ENCODE measurements around the gene PRKG1.
A peak's percentile ranks its signal among the peaks of the same experiment; 100 is the strongest.
"Not testable (repeated sequence)": the region's sequence is repeated elsewhere in the genome, so short reads cannot be mapped to it uniquely, and the experiment has no call there.

The PRKG1 gene

DNA sequence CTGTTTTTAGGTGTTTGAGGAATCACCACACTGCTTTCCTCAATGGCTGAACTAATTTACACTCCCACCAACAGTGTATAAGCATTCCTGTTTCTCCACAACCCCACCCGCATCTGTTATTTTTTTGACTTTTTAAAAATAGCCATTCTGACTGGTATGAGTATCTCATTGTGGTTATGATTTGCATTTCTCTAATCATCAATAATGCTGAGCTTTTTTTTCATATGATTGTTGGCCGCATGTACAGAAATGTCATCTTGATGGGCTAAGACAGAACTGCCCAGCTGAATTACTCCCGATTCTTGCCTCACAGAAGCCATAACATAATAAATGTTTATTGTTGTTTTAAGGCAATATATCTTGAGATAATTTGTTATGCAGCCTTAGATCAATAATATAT is 1146.7 kb downstream of the PRKG1 start:
- H3K4me3 ChIP-seq, result no peak overlapping the region
- no peak for DNase-seq (ENCODE audit: low spot score in 2 of 2)
- in situ Hi-C loops (cut with MboI; ENCODE audit: low sequenced_read_pairs), result loop anchor here (25.0 kb wide), 1 partner anchor 834 kb away; no protein-coding TSS in a partner anchor
- H3K4me1 ChIP-seq, result no peaks in the 10 kb centered on the region
- H3K36me3 ChIP-seq (replicated peaks), result no peaks in the 10 kb centered on the region
- no peaks in the 10 kb centered on the region for H3K9me3 ChIP-seq
- H3K27me3 ChIP-seq (ENCODE audit: low read depth), result no peaks in the 10 kb centered on the region

GRCh38 chr10:52221923-52222322 is 1147.6 kb downstream of the PRKG1 start:
- no peaks in the 10 kb centered on the region for H3K27me3 ChIP-seq (ENCODE audit: low read depth)
- no peak for DNase-seq (ENCODE audit: low spot score in 2 of 2)
- H3K9me3 ChIP-seq, result no peaks in the 10 kb centered on the region
- H3K4me3 ChIP-seq, result no peak overlapping the region
- in situ Hi-C loops (cut with MboI; ENCODE audit: low sequenced_read_pairs), result loop anchor here (25.0 kb wide), 1 partner anchor 835 kb away; no protein-coding TSS in a partner anchor
- H3K36me3 ChIP-seq (replicated peaks), result no peaks in the 10 kb centered on the region
- no peaks in the 10 kb centered on the region for H3K4me1 ChIP-seq

DNA sequence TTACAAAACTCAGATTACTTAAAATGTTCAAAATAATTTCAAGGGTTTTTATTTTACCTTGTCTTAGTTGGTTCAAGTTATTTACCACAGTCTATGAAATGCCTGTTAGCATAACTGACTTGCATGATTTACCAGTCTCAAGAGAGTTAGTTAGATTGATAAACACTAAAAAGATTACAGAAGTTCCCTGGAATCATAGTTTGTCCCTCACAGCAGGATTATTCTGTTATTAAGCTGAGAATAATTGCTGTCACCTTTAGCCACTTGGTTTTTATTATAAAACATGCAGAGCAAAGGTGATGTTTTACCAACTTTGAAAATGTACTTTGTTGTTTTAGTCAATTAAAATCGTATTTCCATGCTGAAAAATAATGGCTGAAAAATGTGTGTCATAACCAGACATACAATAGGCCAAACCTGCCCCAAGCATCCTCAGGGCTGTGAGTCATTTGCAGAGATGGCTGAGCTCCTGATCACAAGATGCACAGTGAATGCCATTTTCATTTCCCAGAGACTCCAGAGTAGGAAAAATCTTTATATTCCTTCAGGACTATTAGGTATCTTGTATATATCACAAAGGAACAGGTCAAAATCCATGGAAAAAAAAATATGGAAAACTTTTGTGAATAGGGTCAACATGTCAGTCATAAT is 1152.0 kb downstream of the PRKG1 start:
- Histone ChIP-seq H3K4me1 (no peaks in the 10 kb centered on the region), H3K36me3 (replicated peaks) (no peaks in the 10 kb centered on the region), H3K27me3 (ENCODE audit: low read depth) (no peaks in the 10 kb centered on the region), H3K4me3 (no peak overlapping the region), H3K9me3 (no peaks in the 10 kb centered on the region)
- in situ Hi-C loops (cut with MboI; ENCODE audit: low sequenced_read_pairs), result no loop called here
- no peak for DNase-seq (ENCODE audit: low spot score in 2 of 2)

GRCh38 chr10:52228556-52228955 is 1154.3 kb downstream of the PRKG1 start:
- no peaks in the 10 kb centered on the region for H3K9me3 ChIP-seq
- no peaks in the 10 kb centered on the region for H3K4me1 ChIP-seq
- DNase-seq (ENCODE audit: low spot score in 2 of 2), result no peak
- H3K27me3 ChIP-seq (ENCODE audit: low read depth), result no peaks in the 10 kb centered on the region
- no peak overlapping the region for H3K4me3 ChIP-seq
- H3K36me3 ChIP-seq (replicated peaks), result no peaks in the 10 kb centered on the region
- in situ Hi-C loops (cut with MboI; ENCODE audit: low sequenced_read_pairs), result no loop called here

DNA sequence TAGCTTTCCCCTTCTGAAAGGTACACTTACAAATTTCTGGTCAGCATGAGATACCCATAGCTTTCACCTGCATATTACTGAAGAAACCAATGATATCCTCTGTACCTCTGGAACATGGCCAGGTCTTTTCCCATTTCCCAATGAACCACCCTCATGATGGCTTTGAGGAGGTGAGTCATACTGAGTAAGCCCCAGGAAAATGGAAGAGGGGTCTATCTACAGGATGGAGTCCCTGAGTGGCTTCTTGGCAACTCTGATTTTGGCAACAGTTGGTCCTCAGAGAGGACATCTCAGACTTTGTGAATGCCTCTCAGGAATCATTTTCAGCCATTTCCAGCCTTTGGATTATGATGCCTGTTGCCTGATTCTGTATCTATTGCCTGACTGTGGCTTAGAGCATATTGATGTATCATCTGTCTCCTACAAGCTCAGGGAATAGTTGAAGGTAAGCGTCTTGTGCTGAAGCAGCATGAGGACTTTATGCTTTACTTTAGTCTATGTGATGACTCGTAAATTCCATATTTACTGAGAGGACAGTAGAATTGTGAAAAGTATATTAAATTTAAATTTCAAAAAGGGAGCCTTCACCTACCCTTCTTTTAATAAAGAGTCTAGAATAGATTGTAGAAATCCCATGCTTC is 1155.1 kb downstream of the PRKG1 start:
- Histone ChIP-seq H3K36me3 (replicated peaks) (no peaks in the 10 kb centered on the region), H3K4me1 (no peaks in the 10 kb centered on the region), H3K27me3 (ENCODE audit: low read depth) (no peaks in the 10 kb centered on the region), H3K9me3 (no peaks in the 10 kb centered on the region), H3K4me3 (no peak overlapping the region)
- in situ Hi-C loops (cut with MboI; ENCODE audit: low sequenced_read_pairs), result no loop called here
- no peak for DNase-seq (ENCODE audit: low spot score in 2 of 2)

GRCh38 chr10:52232561-52233350 is 1158.5 kb downstream of the PRKG1 start:
- in situ Hi-C loops (cut with MboI; ENCODE audit: low sequenced_read_pairs), result no loop called here
- H3K36me3 ChIP-seq (replicated peaks), result no peaks in the 10 kb centered on the region
- no peaks in the 10 kb centered on the region for H3K9me3 ChIP-seq
- H3K4me1 ChIP-seq, result no peaks in the 10 kb centered on the region
- no peaks in the 10 kb centered on the region for H3K27me3 ChIP-seq (ENCODE audit: low read depth)
- no peak for DNase-seq (ENCODE audit: low spot score in 2 of 2)
- H3K4me3 ChIP-seq, result no peak overlapping the region

DNA sequence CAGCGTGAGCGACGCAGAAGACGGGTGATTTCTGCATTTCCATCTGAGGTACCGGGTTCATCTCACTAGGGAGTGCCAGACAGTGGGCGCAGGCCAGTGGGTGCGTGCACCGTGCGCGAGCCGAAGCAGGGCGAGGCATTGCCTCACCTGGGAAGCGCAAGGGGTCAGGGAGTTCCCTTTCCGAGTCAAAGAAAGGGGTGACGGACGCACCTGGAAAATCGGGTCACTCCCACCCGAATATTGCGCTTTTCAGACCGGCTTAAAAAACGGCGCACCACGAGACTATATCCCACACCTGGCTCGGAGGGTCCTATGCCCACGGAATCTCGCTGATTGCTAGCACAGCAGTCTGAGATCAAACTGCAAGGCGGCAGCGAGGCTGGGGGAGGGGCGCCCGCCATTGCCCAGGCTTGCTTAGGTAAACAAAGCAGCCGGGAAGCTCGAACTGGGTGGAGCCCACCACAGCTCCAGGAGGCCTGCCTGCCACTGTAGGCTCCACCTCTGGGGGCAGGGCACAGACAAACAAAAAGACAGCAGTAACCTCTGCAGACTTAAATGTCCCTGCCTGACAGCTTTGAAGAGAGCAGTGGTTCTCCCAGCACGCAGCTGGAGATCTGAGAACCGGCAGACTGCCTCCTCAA is 1159.2 kb downstream of the PRKG1 start:
- H3K9me3 ChIP-seq; H3K36me3 ChIP-seq (replicated peaks); H3K4me3 ChIP-seq; DNase-seq (ENCODE audit: low spot score in 2 of 2); H3K27me3 ChIP-seq (ENCODE audit: low read depth); in situ Hi-C loops (cut with MboI; ENCODE audit: low sequenced_read_pairs); H3K4me1 ChIP-seq: not testable (repeated sequence)

- H3K4me3 ChIP-seq, result no peak overlapping the region
- in situ Hi-C loops (cut with MboI; ENCODE audit: low sequenced_read_pairs), result no loop called here
- H3K9me3 ChIP-seq, result no peaks in the 10 kb centered on the region
- no peaks in the 10 kb centered on the region for H3K4me1 ChIP-seq
- H3K27me3 ChIP-seq (ENCODE audit: low read depth), result peaks cover 3% of the 10 kb centered on the region; the same call in 1 of the 2 replicates
- no peak for DNase-seq (ENCODE audit: low spot score in 2 of 2)
- no peaks in the 10 kb centered on the region for H3K36me3 ChIP-seq (replicated peaks)
Measured at GRCh38 chr10:52239771-52240170, 1165.5 kb downstream of the PRKG1 start.

- Histone ChIP-seq H3K36me3 (replicated peaks) (no peaks in the 10 kb centered on the region), H3K27me3 (ENCODE audit: low read depth) (peaks cover 10% of the 10 kb centered on the region), H3K9me3 (no peaks in the 10 kb centered on the region), H3K4me3 (no peak overlapping the region), H3K4me1 (no peaks in the 10 kb centered on the region)
- in situ Hi-C loops (cut with MboI; ENCODE audit: low sequenced_read_pairs), result no loop called here
- no peak for DNase-seq (ENCODE audit: low spot score in 2 of 2)
Measured at GRCh38 chr10:52245547-52245946, 1171.3 kb downstream of the PRKG1 start.

- H3K9me3 ChIP-seq; H3K4me1 ChIP-seq; H3K36me3 ChIP-seq (replicated peaks); in situ Hi-C loops (cut with MboI; ENCODE audit: low sequenced_read_pairs); H3K4me3 ChIP-seq: not testable (repeated sequence)
- peaks cover 16% of the 10 kb centered on the region for H3K27me3 ChIP-seq (ENCODE audit: low read depth)
- DNase-seq (ENCODE audit: low spot score in 2 of 2), result peak in 1 of 2 experiments; percentile 21
Measured at GRCh38 chr10:52247929-52248328, 1173.6 kb downstream of the PRKG1 start.

DNA sequence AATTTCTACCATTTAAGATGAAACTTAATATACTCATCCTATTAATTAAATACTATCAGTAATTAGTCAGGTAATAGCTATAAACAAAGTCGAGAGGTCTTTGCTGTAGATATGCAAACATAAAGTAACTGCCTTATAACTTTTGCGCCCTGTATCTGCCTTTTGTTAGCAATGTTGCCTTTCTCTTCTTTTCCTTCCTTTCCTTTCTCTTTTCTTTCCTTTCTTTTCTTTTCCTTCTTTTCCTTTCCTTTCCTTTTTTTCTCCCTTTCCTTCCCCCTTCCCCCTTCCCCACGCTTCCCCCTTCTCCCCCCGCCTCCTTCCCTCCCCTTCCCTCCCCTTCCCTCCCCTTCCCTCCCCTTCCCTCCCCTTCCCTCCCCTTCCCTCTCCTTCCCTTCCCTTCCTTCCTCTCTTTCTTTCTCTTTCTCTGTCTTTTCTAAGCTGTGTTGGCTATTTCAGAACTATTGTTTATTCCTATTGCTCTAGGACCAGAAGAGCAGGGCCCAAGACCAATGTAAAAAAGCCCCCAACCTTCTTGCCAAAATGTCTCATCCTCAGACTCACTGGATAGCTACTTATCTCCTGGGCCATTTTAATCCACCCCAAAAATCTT is 1174.5 kb downstream of the PRKG1 start:
- no peak overlapping the region for H3K4me3 ChIP-seq
- peaks cover 15% of the 10 kb centered on the region for H3K27me3 ChIP-seq (ENCODE audit: low read depth)
- H3K9me3 ChIP-seq, result no peaks in the 10 kb centered on the region
- H3K36me3 ChIP-seq (replicated peaks), result no peaks in the 10 kb centered on the region
- in situ Hi-C loops (cut with MboI; ENCODE audit: low sequenced_read_pairs), result no loop called here
- DNase-seq (ENCODE audit: low spot score in 2 of 2), result no peak
- H3K4me1 ChIP-seq, result no peaks in the 10 kb centered on the region

- in situ Hi-C loops (cut with MboI; ENCODE audit: low sequenced_read_pairs), result no loop called here
- Histone ChIP-seq H3K36me3 (replicated peaks) (no peaks in the 10 kb centered on the region), H3K9me3 (no peaks in the 10 kb centered on the region), H3K27me3 (ENCODE audit: low read depth) (peaks cover 16% of the 10 kb centered on the region), H3K4me1 (no peaks in the 10 kb centered on the region), H3K4me3 (no peak overlapping the region)
- no peak for DNase-seq (ENCODE audit: low spot score in 2 of 2)
Measured at GRCh38 chr10:52249850-52250395, 1175.6 kb downstream of the PRKG1 start.

DNA sequence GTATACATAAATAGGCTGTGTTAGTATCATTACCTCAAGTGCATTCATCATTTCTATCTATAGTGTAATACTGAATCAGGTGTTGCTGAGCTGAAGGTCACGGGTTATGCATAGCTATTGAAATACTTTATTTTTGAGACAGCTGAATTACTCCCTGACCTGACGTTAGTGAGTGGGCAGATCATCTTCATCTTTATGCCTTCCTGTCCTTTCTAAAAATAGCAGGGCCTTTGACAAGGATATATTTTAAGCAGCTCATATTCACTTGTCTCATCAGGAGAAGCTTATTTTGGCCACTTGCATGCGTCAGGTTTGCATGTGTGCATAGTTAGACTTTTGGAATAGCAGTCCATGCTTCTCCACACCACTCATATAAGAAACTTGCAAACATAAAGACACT is 1176.2 kb downstream of the PRKG1 start:
- peaks cover 16% of the 10 kb centered on the region for H3K27me3 ChIP-seq (ENCODE audit: low read depth)
- H3K4me1 ChIP-seq, result no peaks in the 10 kb centered on the region
- in situ Hi-C loops (cut with MboI; ENCODE audit: low sequenced_read_pairs), result no loop called here
- no peaks in the 10 kb centered on the region for H3K36me3 ChIP-seq (replicated peaks)
- H3K9me3 ChIP-seq, result no peaks in the 10 kb centered on the region
- H3K4me3 ChIP-seq, result no peak overlapping the region
- no peak for DNase-seq (ENCODE audit: low spot score in 2 of 2)

Measured in HAP-1 (cell line).